Measurements from ENCODE around the gene EPHB4.
"Not testable (repeated sequence)": the region's sequence is repeated elsewhere in the genome, so short reads cannot be mapped to it uniquely, and the experiment has no call there.

The EPHB4 gene

DNA sequence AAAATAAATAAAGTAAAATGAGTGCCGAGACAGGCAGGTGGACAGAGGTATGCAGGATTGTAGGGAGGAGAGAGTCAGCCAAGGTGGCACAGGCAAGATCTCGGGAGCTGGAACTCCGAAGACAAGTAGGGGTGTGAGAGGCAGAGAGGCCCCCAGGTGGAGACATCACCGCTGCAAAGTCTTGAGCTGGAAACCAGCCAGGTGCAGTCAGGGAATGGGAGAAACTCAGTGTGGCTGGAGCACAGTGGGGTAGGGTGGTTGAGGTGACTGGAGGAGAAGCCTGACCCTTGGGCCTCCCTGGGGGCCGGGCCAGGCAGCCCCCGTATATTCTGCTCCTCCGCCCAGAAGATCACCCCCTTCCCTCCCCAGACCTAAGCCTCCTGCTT is 4.2 kb downstream of the EPHB4 start:
- H3K4me3 ChIP-seq (ENCODE audit: low read depth, low read length): no peak overlapping the region

- no peak overlapping the region for H3K4me3 ChIP-seq (ENCODE audit: low read depth, low read length)
Observed at GRCh38 chr7:100822236-100823139, 4.8 kb downstream of the EPHB4 start.

GRCh38 chr7:100819586-100819985 is 7.7 kb downstream of the EPHB4 start:
- no peak overlapping the region for H3K4me3 ChIP-seq (ENCODE audit: low read depth, low read length)

GRCh38 chr7:100818825-100819224 is 8.5 kb downstream of the EPHB4 start:
- H3K4me3 ChIP-seq (ENCODE audit: low read depth, low read length): no peak overlapping the region

DNA sequence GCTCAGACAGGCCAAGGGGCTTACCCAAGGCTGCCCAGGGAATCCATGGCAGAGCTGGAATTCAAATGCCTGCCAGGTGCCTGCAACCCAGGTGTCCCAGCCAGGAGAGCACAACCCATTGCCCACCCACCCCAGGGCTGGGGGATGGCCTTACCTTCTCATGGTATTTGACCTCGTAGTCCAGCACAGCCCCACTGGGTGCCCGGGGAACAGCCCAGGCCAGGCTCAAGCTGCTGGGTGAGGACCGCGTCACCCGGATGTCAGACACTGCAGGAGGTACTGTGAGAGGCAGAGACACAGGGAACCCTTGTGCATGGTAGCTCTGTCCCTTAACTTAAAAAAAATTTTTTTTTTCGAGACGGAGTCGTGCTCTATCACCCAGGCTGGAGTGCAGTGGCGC is 9.0 kb downstream of the EPHB4 start:
- H3K4me3 ChIP-seq (ENCODE audit: low read depth, low read length): no peak overlapping the region

DNA sequence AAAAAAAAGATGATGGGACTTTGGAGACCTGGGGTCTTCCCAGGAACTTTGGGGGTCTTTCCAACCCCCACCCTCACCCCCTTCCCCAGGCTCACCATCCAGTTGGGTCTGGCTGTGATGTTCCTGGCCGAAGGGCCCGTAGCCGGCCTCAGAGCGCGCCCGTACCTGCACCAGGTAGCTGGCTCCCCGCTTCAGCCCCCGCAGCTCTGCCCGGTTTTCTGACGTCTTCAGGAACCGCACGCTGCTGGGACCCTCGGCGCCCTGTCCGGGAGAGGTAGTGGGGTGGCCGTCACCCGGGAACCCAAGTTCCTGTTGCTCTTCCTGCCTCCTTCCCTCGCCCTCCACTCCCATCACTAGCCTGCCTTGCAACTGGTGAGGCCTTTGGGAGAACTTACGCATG is 10.2 kb downstream of the EPHB4 start:
- H3K4me3 ChIP-seq (ENCODE audit: low read depth, low read length): no peak overlapping the region

- not testable (repeated sequence) for H3K4me3 ChIP-seq (ENCODE audit: low read depth, low read length)
Observed at GRCh38 chr7:100816515-100816914, 10.8 kb downstream of the EPHB4 start.

DNA sequence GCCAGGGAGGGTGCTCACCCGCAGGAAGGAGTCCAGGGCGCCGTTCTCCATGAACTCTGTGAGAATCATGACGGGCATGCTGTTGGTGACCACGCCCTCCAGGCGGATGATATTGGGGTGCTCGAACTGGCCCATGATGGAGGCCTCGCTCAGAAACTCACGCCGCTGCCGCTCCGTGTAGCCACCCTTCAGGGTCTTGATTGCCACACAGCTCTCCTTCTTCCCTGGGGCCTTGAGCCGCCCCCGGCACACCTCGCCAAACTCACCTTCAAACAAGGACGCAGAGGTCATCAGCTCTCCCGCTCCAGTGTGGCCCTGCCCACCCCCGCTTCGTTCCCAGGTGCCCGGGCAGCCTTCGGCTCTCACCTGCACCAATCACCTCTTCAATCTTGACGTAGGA is 14.6 kb downstream of the EPHB4 start:
- H3K4me3 ChIP-seq (ENCODE audit: low read depth, low read length): no peak overlapping the region

DNA sequence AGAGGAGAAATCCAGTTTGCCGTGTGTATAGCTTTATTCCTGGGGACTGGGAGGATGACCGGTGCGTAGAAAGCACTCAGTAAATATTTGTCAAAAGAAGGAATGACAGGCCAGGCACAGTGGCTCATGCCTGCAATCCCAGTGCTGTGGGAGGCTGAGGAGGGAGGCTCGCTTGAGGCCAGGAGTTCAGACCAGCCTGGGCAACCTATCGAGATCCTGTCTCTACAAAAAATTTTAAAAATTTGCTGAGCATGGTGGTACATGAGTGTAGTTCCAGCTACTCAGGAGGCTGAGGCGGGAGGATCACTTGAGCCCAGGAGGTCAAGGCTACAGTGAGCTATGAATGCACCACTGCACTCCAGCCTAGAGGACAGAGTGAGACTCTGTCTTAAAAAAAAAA is 15.8 kb downstream of the EPHB4 start:
- H3K4me3 ChIP-seq (ENCODE audit: low read depth, low read length): no peak overlapping the region

DNA sequence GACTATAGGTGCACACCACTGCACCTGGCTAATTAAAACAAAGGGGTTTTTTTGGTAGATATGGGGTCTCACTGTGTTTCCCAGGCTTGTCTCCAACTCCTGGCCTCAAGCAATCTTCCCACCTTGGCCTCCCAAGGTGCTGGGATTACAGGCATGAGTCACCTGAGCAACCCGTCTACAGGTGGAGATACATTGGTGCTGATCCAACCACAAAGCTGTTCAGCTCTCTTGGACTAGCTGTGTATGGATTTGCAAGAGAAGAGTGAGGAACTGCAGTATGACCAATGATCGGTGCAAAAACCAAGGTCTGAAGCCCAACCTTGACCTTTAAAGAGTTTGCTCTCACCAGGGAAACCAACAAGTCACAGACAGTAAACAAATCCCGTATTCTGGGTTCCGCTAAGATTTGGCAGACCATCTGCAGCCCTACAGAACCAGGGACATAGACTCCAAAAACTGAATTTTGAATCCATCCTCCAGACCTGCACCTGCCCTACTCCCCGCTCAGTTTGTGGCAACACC is 18.9 kb downstream of the EPHB4 start:
- no peak overlapping the region for H3K4me3 ChIP-seq (ENCODE audit: low read depth, low read length)

GRCh38 chr7:100806883-100807282 is 20.4 kb downstream of the EPHB4 start:
- not testable (repeated sequence) for H3K4me3 ChIP-seq (ENCODE audit: low read depth, low read length)

GRCh38 chr7:100806276-100806675 is 21.0 kb downstream of the EPHB4 start:
- no peak overlapping the region for H3K4me3 ChIP-seq (ENCODE audit: low read depth, low read length)

DNA sequence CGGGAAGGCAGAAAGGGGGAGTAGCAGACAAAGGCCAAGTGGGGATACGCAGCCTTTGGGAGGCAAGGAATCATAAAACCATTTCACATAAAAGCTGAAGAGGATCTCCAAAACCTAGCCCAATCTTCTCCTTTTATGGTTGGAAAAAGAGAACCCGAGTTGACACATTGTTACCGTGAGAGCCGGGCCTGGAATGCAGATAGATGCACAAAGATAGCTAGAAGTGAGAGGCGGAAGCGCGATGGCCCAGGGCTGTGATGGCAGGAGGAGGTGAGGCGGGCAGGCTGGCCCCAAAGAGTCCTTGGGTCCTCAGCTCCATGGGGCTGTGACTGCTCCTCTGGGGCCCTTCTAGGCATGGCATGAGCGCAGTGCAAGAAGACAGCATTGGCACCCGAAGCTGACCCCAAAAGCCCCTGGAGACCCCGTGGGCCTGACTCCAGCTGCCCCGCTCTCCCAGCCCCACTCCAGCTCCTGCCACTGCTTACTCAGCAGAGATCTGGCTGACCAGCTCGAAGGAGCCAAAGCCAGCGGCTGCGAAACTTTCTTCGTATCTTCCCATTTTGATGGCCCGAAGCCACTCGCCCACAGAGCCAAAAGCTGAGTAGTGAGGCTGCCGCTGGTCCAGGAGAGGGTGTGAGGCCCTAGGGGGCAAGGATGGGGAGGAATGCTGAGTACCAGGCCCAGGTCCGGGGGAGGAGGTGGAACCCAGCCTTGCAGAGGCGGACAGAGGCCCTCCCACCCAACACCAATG is 22.5 kb downstream of the EPHB4 start:
- no peak overlapping the region for H3K4me3 ChIP-seq (ENCODE audit: low read depth, low read length)

GRCh38 chr7:100803398-100804161 is 23.7 kb downstream of the EPHB4 start:
- H3K4me3 ChIP-seq (ENCODE audit: low read depth, low read length): no peak overlapping the region

- H3K4me3 ChIP-seq (ENCODE audit: low read depth, low read length): no peak overlapping the region
Observed at GRCh38 chr7:100802951-100803350, 24.4 kb downstream of the EPHB4 start.

DNA sequence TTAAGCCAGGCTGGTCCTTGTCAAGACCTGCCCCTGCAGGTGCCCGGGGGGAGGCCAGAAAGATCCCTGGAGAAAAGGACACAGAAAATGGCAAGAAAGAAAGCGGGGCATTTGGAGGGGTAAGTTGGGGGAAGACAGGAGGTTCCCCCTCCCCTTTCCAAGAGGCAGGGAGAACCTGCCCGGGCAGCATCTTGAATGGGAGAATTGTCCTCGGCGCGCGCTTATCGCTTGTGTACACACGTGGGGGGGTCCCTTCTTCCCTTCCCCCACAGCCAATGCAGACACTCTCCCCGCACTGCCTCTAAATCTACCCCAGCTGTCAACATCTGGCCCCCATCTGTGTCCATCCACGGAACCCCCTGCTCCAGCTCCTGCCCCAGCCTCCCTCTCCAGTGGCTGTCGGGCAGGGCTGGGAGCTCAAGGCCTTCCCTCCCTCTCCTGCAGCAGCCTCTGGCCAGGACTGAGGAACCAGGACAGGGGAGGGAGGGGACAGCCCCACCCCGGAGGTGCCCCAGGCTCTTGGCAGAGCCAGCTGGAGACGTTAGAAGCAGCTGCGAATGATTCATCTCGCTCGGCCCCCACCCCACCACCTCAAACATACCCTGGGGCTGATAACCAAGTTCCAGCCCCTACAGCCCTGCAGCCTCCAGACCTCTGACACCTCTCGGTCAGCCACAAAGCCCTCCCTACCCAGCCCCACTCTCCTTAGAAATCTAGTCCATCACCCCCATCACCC is 25.3 kb downstream of the EPHB4 start:
- no peak overlapping the region for H3K4me3 ChIP-seq (ENCODE audit: low read depth, low read length)

DNA sequence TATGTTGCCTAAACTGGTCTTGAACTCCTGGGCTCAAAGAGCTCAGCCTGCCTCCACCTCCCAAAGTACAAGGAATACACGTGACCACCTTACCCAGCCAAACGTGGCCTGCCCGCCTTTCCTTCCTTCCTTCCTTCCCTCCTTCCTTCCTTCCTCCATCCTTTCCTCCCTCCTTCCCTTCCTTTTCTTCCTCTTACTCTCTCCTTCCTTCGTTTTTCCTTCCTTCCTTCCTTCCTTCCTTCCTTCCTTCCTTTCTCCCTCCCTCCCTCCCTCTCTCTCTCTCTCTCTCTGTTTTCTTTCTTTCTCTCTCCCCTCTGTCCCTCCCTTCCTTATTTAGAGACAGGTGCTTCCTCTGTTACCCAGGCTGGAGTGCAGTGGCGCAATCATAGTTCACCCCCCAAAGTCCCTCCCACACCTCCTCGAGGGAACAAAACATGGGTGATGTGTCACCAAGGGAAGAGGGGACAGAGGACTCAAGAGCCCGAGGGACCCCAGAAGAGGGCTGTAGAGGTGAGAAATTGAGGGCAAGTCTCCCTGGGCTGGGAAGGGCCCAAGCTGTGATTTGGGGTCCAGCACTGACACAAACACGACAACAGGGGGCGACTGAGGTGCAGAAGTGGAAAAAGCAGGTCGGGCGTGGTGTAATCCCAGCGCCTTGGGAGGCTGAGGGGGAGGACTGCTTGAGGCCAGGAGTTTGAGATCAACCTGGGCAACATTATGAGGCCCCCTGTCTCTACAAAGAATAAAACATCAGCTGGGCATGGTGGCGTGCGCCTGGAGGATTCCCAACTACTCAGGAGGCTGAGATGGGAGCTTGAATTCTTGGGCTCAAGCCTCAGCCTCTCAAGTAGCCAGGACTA is 28.1 kb downstream of the EPHB4 start:
- no peak overlapping the region for H3K4me3 ChIP-seq (ENCODE audit: low read depth, low read length)

DNA sequence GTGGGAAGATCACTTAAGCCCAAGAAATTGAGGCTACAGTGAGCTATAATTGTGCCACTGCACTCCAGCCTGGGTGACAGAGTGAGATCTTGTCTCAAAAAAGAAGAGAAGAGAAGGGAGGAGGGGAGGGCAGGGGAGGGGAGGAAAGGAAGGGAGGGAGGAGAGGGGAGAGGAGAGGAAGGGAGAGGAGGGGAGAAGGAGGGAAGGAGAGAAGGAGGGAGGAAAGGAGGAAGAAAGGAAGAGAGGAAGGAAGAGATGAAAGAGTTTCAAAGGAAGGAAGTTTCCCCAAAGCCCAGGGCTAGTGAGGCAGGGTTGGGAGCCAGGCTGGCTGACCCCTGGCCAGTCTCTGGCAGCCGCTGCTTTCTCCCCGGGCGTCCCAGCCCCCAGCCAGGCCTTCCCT is 32.6 kb downstream of the EPHB4 start:
- H3K4me3 ChIP-seq (ENCODE audit: low read depth, low read length): no peak overlapping the region

- H3K4me3 ChIP-seq (ENCODE audit: low read depth, low read length): no peak overlapping the region
Observed at GRCh38 chr7:100793806-100794660, 33.3 kb downstream of the EPHB4 start.
